Liver (tissue), 3 donors: ENCODE measurements around the gene MIXL1.

Experiments
- EGR1 ChIP-seq, 2 donors: IDR thresholded peaks; 2 replicates each; pipeline ENCODE4 v1.6.1; 2016 to 2018; ENCODE audit warnings: antibody characterized with exemption in 2 of 2, low read depth in 2 of 2
- GABPA ChIP-seq, 2 donors: IDR thresholded peaks in 1 of 2; conservative IDR thresholded peaks in 1 of 2; 2 replicates each; pipeline ENCODE4 v1.6.1; 2016; ENCODE audit warnings: antibody characterized with exemption in 2 of 2, mild to moderate bottlenecking in 1 of 2, moderate library complexity in 1 of 2
- JUND ChIP-seq, 2 donors: IDR thresholded peaks; 2 replicates each; pipeline ENCODE4 v1.6.1; 2016; ENCODE audit warnings: antibody characterized with exemption in 2 of 2
- MAX ChIP-seq: IDR thresholded peaks from 2 replicates; pipeline ENCODE4 v1.6.1; 2016; ENCODE audit warnings: antibody characterized with exemption
- REST ChIP-seq: IDR thresholded peaks from 2 replicates; pipeline ENCODE4 v1.6.1; 2016; ENCODE audit warnings: antibody characterized with exemption, mild to moderate bottlenecking
- SP1 ChIP-seq: IDR thresholded peaks from 2 replicates; pipeline ENCODE4 v1.6.1; 2018; ENCODE audit warnings: antibody characterized with exemption, mild to moderate bottlenecking
- TAF1 ChIP-seq: conservative IDR thresholded peaks from 2 replicates; pipeline ENCODE4 v1.6.1; 2016; ENCODE audit warnings: antibody characterized with exemption, mild to moderate bottlenecking
- YY1 ChIP-seq: IDR thresholded peaks from 2 replicates; pipeline ENCODE4 v1.6.1; 2016; ENCODE audit warnings: antibody characterized with exemption, mild to moderate bottlenecking
- TF ChIP-seq, protein P1 (sequence below): fragments of 150-350 bp; IDR thresholded peaks from 2 replicates; pipeline ENCODE4 v1.5.1; 2017; ENCODE audit warnings: improper control_type of control experiment, low read depth, low read length; ENCODE audit not compliant: missing input control
- donor health status: healthy.
- donor health status: healthy.

GRCh38 chr1:226261818-226262217 is 38.4 kb downstream of the MIXL1 start:
- TF ChIP-seq SP1 (no peak), YY1 (no peak), TAF1 (no peak), REST (no peak), GABPA (IDR thresholded peaks at IDR 0.05 in 1 of 2, conservative IDR thresholded peaks at IDR 0.05 in 1 of 2) (no peak), JUND (IDR thresholded peaks at IDR 0.05) (no peak), EGR1 (IDR thresholded peaks at IDR 0.05; ENCODE audit: low read depth in 2 of 2) (no peak), MAX (no peak)
- TF ChIP-seq, protein P1, sequence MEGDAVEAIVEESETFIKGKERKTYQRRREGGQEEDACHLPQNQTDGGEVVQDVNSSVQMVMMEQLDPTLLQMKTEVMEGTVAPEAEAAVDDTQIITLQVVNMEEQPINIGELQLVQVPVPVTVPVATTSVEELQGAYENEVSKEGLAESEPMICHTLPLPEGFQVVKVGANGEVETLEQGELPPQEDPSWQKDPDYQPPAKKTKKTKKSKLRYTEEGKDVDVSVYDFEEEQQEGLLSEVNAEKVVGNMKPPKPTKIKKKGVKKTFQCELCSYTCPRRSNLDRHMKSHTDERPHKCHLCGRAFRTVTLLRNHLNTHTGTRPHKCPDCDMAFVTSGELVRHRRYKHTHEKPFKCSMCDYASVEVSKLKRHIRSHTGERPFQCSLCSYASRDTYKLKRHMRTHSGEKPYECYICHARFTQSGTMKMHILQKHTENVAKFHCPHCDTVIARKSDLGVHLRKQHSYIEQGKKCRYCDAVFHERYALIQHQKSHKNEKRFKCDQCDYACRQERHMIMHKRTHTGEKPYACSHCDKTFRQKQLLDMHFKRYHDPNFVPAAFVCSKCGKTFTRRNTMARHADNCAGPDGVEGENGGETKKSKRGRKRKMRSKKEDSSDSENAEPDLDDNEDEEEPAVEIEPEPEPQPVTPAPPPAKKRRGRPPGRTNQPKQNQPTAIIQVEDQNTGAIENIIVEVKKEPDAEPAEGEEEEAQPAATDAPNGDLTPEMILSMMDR, result no peak
